Neural cell (in vitro differentiated cells): ENCODE measurements around the gene SLC10A7.

Experiments
- CTCF ChIP-seq: fragments of 450-650 bp; IDR thresholded peaks from 2 replicates; pipeline ENCODE4 v1.5.1; 2014; ENCODE audit warnings: antibody characterized with exemption, mild to moderate bottlenecking, moderate library complexity; ENCODE audit not compliant: poor library complexity, severe bottlenecking
- EP300 ChIP-seq: fragments of 450-650 bp; conservative IDR thresholded peaks from 2 replicates; pipeline ENCODE4 v1.6.1; 2014; ENCODE audit warnings: antibody characterized with exemption, mild to moderate bottlenecking, moderate library complexity; ENCODE audit not compliant: poor library complexity, severe bottlenecking
- EZH2 ChIP-seq: fragments of 200-600, 300-800 bp; shearing (Covaris generic), sonication (generic); IDR thresholded peaks from 2 replicates; pipeline ENCODE4 v1.6.1; 2014; ENCODE audit warnings: antibody characterized with exemption, low read length, borderline replicate concordance, mild to moderate bottlenecking; ENCODE audit not compliant: insufficient read depth, poor library complexity, severe bottlenecking
- POLR2AphosphoS5 ChIP-seq: IDR thresholded peaks from 2 replicates; pipeline ENCODE4 v1.6.1; 2012

GRCh38 chr4:146481246-146481645 lies 40.5 kb downstream of the SLC10A7 start:
- TF ChIP-seq EP300, result no peak
- TF ChIP-seq CTCF, result no peak
- TF ChIP-seq POLR2AphosphoS5, result no peak
- no peak for TF ChIP-seq EZH2
